HG02763 (cell line): ENCODE data around the gene JAK1.

Source experiments
- ATAC-seq: cut with Tn5 transposase; IDR thresholded peaks from one replicate; pipeline ENCODE4 v1.9.1; 2021; ENCODE audit warnings: mild to moderate bottlenecking, moderate library complexity; ENCODE audit not compliant: unreplicated experiment

The JAK1 gene

DNA sequence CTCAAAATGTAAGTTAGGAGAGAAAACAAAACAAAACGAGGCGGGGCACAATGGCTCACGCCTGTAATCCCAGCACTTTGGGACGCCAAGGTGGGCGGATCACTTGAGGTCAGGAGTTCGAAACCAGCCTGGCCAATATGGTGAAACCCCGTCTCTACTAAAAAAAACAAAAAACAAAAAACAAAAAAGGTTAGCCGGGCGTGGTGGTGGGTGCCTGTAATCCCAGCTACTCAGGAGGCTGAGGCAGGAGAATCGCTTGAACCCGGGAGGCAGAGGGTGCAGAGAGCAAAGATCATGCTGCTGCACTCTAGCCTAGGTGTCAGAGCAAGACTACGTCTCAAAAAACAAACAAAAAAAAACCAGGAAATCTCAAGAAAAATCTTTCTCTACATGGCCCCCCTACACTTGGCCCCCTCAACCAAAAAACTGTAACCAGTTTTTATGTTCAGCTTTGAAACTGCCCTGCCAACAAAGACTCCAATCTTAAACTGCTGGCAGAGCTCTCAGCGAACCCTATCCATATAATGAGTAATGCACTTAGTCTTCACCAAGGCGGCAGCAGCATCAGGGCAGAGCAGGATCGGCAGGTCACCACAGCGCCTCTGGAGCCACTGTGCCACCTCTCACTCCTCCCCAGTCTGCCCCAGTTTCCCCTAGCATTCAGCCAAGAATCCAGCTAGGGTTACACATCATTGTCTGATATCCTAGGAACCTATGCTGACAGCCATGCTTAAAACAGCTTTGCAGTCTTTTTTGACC lies 71.7 kb downstream of the JAK1 start:
- no peak for ATAC-seq

GRCh38 chr1:64893921-64894320 lies 72.4 kb downstream of the JAK1 start:
- no peak for ATAC-seq

DNA sequence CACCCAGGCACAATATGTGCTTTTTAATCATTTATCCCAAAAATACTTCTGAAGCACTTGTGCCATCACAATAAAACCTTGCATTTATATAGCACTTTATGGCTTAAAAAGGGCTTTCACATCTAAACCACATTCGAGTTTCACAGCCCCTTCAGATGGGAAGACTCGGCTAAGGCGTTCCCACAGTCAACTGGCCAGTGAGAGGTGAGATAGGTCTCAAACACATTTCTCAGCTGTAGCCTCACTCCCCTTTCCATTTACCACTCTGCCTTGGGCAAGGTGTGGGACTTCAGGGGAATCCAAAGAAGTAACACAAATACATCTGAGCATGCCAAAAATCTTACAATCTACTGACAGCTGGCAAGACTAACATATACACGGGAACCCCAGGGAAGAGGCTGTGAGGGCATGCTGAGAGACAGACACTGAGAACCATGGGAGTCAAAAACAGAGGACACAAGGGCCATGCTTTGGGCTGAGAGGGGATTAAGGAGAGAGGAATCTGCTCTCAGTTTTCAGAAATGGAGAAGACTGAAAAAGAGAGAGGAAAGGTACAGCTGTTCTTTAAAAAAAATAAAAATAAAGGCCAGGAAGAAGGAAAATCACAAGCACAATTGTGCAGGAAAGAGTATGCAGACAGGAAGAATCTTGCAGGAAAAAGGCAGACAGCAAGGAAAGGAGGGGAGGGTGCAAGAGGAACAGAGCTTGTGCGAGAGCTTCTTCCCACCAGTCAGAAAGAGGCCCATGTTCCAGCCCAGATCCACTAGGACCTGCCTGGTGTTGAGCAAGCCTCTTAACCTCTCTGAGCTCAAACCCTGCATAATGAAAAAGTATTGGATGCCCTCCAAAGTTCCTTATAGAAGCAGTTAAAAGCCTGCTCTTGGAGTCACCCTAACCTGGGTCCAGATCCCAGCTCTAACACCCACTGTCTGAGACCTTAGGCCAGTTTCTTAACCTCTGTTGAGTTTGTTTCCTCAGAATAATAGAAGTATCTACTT lies 73.5 kb downstream of the JAK1 start:
- ATAC-seq = no peak

- ATAC-seq = no peak
Observed at GRCh38 chr1:64891448-64891825, 74.9 kb downstream of the JAK1 start.

GRCh38 chr1:64890699-64891447 lies 75.5 kb downstream of the JAK1 start:
- no peak for ATAC-seq

- no peak for ATAC-seq
Observed at GRCh38 chr1:64887689-64888217, 78.6 kb downstream of the JAK1 start.

DNA sequence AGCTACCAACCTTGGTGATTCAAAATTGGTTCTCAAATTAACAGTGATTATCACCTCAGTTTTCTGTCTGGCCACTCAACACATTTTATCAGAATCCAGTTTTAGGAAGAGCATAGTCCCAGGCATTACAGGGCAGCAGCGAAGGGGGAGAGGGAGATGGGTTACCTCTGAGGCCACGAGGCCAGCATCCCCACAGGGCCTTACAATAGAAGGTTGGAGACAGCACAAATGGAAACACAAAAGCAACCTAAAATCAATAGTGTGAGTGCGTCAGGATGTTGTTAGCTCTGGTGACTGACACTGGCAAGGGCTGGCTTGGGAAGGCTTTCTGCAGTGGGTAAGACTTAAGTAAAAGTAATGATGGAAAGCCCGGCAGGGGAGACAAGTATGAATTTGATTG lies 79.5 kb downstream of the JAK1 start:
- ATAC-seq = no peak

GRCh38 chr1:64885648-64886047 lies 80.7 kb downstream of the JAK1 start:
- ATAC-seq = no peak

DNA sequence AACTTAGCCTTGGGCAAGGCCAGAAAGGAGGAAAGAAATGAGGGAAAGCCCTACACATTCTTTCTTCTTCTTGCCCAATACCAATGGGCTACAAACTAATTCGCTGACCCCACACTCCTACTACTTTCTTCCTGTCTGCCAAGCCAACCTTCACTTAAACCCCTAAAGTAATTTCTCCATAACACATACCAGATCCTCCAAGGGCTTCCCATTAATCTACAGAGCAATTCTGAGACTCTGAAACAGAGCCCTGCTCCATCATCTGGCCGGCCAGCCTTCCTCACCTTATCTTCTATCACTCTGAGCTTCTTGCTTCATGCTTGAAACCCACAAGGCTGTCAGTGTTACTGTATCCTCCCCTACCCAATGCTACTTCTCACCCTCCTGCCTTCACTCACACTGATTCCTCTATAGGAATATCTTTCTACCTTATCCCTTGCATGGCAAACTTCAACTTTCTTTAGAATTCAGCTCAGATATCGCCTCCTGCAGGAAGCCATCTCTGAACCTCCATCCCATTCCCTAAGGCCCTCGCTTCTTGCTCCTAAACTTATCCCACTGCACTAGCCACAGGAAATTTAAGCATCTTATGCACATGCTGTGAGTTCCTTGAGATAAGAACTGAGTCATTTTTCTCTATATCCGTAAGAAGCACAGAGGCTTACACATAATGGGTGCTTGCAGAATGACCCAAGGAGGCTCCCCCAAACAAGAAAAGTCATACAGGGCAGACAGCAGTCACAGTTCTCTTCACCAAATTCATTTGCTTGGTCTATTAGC lies 81.9 kb downstream of the JAK1 start:
- ATAC-seq = no peak

DNA sequence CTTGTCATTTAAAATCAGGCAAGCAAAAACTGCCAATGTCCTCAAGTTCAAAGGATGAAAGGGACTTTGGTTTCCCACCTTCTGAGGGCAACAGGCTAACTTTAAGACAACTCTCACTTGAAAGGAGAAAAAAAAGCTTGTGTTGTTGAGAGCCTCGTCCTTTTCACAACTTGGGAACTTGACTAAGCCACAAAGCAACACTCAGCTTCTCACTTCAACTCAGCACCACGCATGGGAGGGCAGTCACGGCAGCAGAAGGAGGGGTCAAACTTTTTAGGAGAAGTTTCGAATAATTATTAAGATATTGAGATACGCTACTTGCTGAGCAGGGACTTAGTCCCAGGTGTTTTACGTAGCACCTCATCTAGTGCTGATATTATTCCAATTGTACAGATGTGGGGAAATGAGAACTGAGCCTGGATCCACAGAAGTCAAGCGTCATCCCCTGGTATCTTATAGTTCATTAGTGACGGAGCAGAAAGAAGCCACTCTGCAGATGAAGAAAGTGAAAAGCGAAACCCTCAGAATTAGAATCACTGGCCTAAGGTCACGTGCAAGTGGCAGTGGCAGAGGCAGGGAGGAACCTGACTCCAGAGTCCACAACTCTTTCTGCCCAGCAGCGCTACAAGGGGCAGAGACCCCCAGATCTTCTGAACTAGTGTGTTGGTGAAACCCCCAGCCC lies 83.6 kb downstream of the JAK1 start:
- ATAC-seq = peak; percentile 80

DNA sequence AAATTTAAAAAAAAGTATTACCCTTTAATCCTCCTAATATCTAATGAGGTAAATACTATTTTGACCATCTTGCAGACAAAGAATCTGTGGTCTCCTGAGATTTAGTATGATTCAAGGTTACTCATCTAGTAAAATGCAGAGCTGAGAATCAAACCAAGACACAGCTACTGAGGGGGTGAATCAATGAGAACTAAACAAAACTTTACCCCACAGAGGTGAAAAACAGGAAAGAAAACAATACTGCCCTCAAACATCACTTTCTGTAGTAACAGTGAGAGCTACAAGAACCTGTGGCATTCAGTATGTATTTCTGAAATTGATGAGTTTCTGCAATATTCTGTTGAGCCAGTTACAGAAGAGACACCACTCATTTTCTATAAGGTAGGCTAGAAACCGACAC lies 85.1 kb downstream of the JAK1 start:
- ATAC-seq = no peak

DNA sequence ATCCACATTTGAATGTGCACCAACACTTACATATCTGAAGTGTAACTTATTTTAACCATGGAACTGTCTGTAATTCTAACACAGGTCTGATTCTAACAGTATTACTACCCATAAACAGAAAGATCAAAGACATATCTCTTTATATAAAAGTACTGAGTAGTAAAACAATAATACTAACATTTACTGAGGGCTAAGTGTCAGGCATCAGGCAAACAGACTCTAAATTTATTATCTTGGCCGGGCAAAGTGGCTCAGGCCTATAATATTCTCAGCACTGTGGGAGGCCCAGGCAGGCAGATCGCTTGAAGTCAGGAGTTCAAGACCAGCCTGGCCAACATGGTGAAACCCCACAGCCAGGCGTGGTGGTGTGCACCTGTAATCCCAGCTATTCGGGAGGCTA lies 85.9 kb downstream of the JAK1 start:
- no peak for ATAC-seq

DNA sequence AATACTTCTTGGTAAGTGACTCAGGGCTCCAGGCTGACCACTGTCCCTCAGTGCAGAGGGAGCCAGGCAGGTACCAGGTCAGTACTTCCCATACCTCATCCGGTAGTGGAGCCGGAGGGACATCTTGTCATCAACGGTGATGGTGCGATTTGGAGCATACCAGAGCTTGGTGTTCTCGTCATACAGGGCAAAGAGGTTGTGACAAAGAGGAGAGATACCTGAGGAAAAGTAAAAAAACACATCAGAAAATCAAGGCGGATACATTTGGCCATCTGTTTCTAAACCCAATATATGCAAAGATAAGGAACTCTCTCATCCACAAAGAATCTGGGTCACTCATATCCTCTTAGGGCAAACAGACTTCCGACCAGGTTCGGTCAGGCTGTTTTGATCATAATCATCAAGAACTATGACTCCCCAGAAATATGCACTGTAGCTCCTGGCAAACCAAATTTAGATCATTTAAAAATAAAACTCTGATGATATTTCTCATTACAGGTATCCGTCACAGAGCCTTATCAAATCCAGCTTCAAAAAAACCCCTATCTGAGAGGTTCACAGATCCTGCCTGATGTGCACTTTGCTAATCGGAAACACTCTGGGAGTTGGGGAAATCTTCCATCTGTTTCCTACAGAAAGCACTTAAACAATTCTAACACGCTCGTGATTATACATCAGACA lies 87.3 kb downstream of the JAK1 start:
- ATAC-seq = no peak

GRCh38 chr1:64878090-64878489 lies 88.3 kb downstream of the JAK1 start:
- ATAC-seq = no peak

DNA sequence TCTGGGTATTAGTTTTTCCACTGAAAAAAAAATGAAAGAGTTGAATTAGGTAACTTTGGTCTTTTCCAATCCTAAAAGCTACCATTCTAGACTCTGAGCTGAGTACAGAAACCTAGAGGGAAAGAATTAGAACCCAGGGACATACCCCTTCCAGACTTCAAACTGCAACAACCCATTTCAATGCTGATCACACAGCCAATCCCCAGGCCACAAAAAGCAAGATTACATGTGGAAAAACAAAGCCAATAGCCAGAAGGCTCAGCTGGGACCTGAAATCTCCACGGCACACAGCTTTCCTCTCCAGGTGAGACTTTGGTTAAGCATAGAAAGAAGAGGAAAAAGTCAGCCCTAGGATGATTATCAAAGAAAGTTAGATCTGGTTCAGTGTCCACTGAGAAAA lies 88.8 kb downstream of the JAK1 start:
- ATAC-seq = no peak

DNA sequence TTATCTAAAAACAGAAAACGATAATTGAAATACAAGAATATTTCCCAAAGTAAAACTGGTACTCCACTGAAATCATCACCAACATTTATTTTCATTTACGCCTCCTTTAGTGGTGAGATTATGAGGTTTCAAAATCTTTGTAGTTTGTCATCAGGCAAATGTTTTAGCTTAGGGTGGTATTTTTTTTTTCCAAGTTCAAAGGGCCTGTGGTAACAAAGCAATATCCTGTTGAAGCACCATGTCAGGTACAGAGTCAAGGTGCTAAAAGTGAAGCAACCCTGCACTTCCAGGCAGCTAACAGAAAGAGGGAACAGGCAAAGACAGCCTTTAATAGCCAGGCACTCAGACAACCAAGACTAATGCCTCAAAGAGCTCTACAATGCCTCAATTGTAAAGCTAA lies 89.2 kb downstream of the JAK1 start:
- ATAC-seq = no peak

DNA sequence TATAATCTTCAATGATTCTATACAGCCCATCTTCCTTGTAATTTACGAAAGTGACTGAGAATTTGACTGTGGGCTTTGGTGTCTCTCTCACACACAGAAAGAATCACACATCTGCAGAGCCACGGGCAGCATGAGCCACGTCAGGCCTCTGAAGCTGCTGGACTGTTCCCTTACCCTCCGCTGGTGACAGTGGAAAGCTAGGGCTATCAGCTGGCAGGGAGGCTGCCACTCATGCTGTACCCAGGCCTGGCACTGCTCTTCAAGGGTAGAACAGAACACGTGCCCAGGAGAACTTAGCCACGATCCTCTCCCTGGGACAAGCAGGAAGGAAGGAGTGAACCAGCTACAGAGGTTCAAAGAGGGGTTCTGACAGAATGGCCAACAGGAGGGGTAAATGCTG lies 90.7 kb downstream of the JAK1 start:
- ATAC-seq = no peak

GRCh38 chr1:64875101-64875500 lies 91.2 kb downstream of the JAK1 start:
- no peak for ATAC-seq

DNA sequence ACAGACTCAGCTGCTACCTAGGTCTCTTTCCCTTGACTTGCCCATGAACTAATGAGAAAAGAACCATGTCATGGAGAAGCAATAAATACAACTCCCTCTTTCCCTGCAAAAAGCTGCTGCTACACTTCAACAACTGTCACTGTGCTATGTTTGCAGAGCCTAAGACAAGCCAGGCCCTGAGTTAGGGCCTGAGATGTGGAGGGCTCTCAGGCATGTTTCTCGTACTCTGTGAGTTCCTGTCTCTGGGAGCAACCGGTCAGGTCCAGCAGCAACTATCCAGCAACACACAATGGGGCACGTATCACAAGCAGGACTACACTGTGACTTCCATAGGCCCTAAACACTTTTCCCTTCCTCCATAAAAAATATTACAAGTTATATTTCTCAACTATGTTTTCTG lies 91.7 kb downstream of the JAK1 start:
- no peak for ATAC-seq
